ENCODE results near the gene ZIC1.

ZIC1 gene

GRCh38 chr3:147421184-147421912 lies 12.2 kb downstream of the ZIC1 start:
- H4K20me1 ChIP-seq (ENCODE audit: insufficient read depth, low read length): no peaks in the 10 kb centered on the region
- H3F3A ChIP-seq (ENCODE audit: insufficient read depth, low read length): no peaks in the 10 kb centered on the region
- peaks cover 9% of the 10 kb centered on the region; the same call in 1 of the 2 replicates for H3K4me1 ChIP-seq (ENCODE audit: low read length)
- H3K9me2 ChIP-seq (replicated peaks; ENCODE audit: insufficient read depth, low read length): no peaks in the 10 kb centered on the region
- H2AFZ ChIP-seq (ENCODE audit: low read length): no peak overlapping the region
- DNase-seq: no peak
- no peak overlapping the region for H3K27ac ChIP-seq (ENCODE audit: low read length)
- H3K4me3 ChIP-seq (ENCODE audit: low read length): no peak overlapping the region
- TF ChIP-seq CTCF (IDR thresholded peaks at IDR 0.05; ENCODE audit: low read length) (no peak), EZH2phosphoT487 (IDR thresholded peaks at IDR 0.05; ENCODE audit: low read length) (no peak), EZH2 (optimal IDR thresholded peaks at IDR 0.05; ENCODE audit: low read depth, low read length) (no peak)
- H3K9me3 ChIP-seq (replicated peaks; ENCODE audit: insufficient read depth, low read length): no peaks in the 10 kb centered on the region
- H3K4me2 ChIP-seq (ENCODE audit: low read depth, low read length): no peak overlapping the region
- no peaks in the 10 kb centered on the region for H3K79me2 ChIP-seq (ENCODE audit: low read length)
- no peak overlapping the region for H3K9ac ChIP-seq (ENCODE audit: low read length)
- H3K27me3 ChIP-seq (replicated peaks; ENCODE audit: insufficient read depth, low read length): no peaks in the 10 kb centered on the region
- no peaks in the 10 kb centered on the region for H3K36me3 ChIP-seq (replicated peaks; ENCODE audit: insufficient read depth, low read length)

DNA sequence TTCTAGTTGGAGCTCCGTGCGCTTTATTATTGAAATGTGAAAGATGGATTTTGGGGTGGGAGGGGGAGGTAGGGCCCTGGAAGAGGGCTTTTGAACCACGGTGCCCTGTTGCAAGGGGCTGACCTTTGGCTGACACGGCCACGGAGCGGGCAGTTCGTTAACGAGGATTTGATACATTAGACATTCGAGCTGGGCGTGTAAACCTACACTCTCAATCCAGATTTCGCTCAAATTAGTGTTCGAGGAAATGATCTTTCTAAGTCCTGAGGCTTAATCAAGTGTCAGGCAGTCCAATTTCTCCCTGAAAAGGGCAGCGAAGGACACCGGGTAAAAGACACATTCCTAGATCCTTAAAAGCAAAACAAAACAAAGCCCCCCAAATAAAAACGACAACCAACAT lies 13.0 kb downstream of the ZIC1 start:
- Histone ChIP-seq H4K20me1 (ENCODE audit: insufficient read depth, low read length) (no peaks in the 10 kb centered on the region), H3K36me3 (replicated peaks; ENCODE audit: insufficient read depth, low read length) (no peaks in the 10 kb centered on the region), H3K79me2 (ENCODE audit: low read length) (no peaks in the 10 kb centered on the region), H3K9me3 (replicated peaks; ENCODE audit: insufficient read depth, low read length) (no peaks in the 10 kb centered on the region), H3K4me1 (ENCODE audit: low read length) (peaks cover 9% of the 10 kb centered on the region; the same call in 1 of the 2 replicates), H3F3A (ENCODE audit: insufficient read depth, low read length) (no peaks in the 10 kb centered on the region), H3K27ac (ENCODE audit: low read length) (no peak overlapping the region), H3K4me3 (ENCODE audit: low read length) (no peak overlapping the region), H3K4me2 (ENCODE audit: low read depth, low read length) (no peak overlapping the region), H3K9ac (ENCODE audit: low read length) (no peak overlapping the region), H3K9me2 (replicated peaks; ENCODE audit: insufficient read depth, low read length) (no peaks in the 10 kb centered on the region), H2AFZ (ENCODE audit: low read length) (no peak overlapping the region), H3K27me3 (replicated peaks; ENCODE audit: insufficient read depth, low read length) (no peaks in the 10 kb centered on the region)
- DNase-seq: no peak
- TF ChIP-seq EZH2 (optimal IDR thresholded peaks at IDR 0.05; ENCODE audit: low read depth, low read length) (no peak), EZH2phosphoT487 (IDR thresholded peaks at IDR 0.05; ENCODE audit: low read length) (no peak), CTCF (IDR thresholded peaks at IDR 0.05; ENCODE audit: low read length) (no peak)

DNA sequence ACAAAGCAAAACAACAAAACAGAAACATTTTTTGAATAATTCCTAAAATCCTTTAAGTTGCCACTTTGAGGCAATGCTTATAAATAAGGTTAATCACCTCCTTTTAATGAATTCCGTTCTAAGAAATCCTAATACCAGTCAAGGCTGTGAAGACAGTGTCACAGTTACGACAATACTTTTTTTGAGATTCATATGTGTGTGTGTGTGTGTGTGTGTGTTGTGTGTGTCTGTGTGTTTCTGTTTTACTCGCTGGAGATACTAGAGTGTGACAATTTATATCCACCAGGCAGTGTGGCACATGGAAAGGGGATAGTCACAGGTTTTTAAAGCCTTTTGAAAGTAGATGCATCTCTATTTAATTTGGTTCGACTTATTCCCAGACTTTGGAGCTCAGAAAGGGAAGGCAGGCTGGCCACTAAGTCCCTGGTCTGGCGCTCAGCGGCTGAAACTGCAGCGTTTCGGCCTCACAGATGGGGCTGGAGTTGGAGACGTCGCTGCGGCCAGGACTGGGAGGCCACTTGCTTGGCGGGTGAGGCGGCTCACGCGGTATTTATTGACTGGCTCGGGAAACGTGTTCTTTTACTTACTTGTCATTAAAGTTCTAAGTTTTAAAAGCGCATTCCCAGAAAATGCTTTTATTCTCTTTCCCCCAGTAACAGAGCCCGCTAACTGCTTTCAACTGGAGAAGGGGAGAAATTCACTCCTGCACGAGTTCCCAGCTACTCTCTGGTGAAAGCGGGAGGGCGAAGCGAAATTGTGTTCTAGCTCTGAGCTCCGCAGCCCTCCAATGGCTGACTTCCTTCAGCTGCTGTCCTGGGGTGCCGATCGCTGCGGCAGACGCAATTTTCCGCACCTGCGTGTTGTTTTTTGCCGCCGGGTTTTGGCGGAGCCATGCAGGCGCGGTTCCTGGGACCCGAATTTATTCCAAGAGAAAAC lies 13.7 kb downstream of the ZIC1 start:
- no peak overlapping the region for H3K27ac ChIP-seq (ENCODE audit: low read length)
- H3K4me2 ChIP-seq (ENCODE audit: low read depth, low read length): no peak overlapping the region
- no peak overlapping the region for H3K9ac ChIP-seq (ENCODE audit: low read length)
- no peak overlapping the region for H2AFZ ChIP-seq (ENCODE audit: low read length)
- H4K20me1 ChIP-seq (ENCODE audit: insufficient read depth, low read length): no peaks in the 10 kb centered on the region
- no peaks in the 10 kb centered on the region for H3K9me2 ChIP-seq (replicated peaks; ENCODE audit: insufficient read depth, low read length)
- H3K79me2 ChIP-seq (ENCODE audit: low read length): no peaks in the 10 kb centered on the region
- no peaks in the 10 kb centered on the region for H3K9me3 ChIP-seq (replicated peaks; ENCODE audit: insufficient read depth, low read length)
- no peak overlapping the region for H3K4me3 ChIP-seq (ENCODE audit: low read length)
- no peaks in the 10 kb centered on the region for H3F3A ChIP-seq (ENCODE audit: insufficient read depth, low read length)
- no peaks in the 10 kb centered on the region for H3K36me3 ChIP-seq (replicated peaks; ENCODE audit: insufficient read depth, low read length)
- H3K4me1 ChIP-seq (ENCODE audit: low read length): peaks cover 9% of the 10 kb centered on the region; the same call in 1 of the 2 replicates
- H3K27me3 ChIP-seq (replicated peaks; ENCODE audit: insufficient read depth, low read length): no peaks in the 10 kb centered on the region
- TF ChIP-seq EZH2phosphoT487 (IDR thresholded peaks at IDR 0.05; ENCODE audit: low read length) (no peak), EZH2 (optimal IDR thresholded peaks at IDR 0.05; ENCODE audit: low read depth, low read length) (no peak), CTCF (IDR thresholded peaks at IDR 0.05; ENCODE audit: low read length) (no peak)
- no peak for DNase-seq

Data from MM.1S (cell line).